GM23338 (cell line): ENCODE measurements around the gene C10orf105. TPM values are rescaled to one million over a fixed set of nuclear protein-coding genes. Genes with fewer than 3 reads are reported as not detected.

Source experiments
- ATAC-seq: fragments of 200-7000 bp; cut with Tn5 transposase; 3 replicates; pipeline ENCODE4 v1.9.1; 2020
- DNase-seq: peaks from one replicate; pipeline ENCODE4 v3.0.0-alpha.2; 2015; ENCODE audit warnings: low spot score
- H2AFZ ChIP-seq: fragments of 200-600 bp; sonication (generic); 2 replicates; pipeline ENCODE4 v1.8.0; 2016; ENCODE audit warnings: antibody characterized with exemption, mild to moderate bottlenecking, moderate library complexity
- H3F3A ChIP-seq: fragments of 200-600 bp; sonication (generic); replicated peaks from 2 replicates; pipeline ENCODE4 v1.8.0; 2017; ENCODE audit warnings: antibody characterized with exemption, mixed run types, low read depth
- H3K27ac ChIP-seq: fragments of 200-600 bp; sonication (generic); 2 replicates; pipeline ENCODE4 v1.6.1; 2016; ENCODE audit warnings: low read depth
- H3K27me3 ChIP-seq: fragments of 200-600 bp; sonication (generic); 2 replicates; pipeline ENCODE4 v1.8.0; 2016; ENCODE audit warnings: mild to moderate bottlenecking, mixed run types, moderate library complexity; ENCODE audit not compliant: insufficient read depth
- H3K36me3 ChIP-seq: fragments of 200-600 bp; sonication (generic); 2 replicates; pipeline ENCODE4 v1.8.0; 2016; ENCODE audit warnings: mild to moderate bottlenecking; ENCODE audit not compliant: insufficient read depth
- H3K4me1 ChIP-seq: fragments of 200-600 bp; sonication (generic); 2 replicates; pipeline ENCODE4 v1.8.0; 2016; ENCODE audit warnings: mild to moderate bottlenecking, moderate library complexity; ENCODE audit not compliant: insufficient read depth
- H3K4me2 ChIP-seq: fragments of 200-600 bp; sonication (generic); 2 replicates; pipeline ENCODE4 v1.7.1; 2017; ENCODE audit warnings: mixed run types
- H3K4me3 ChIP-seq: fragments of 200-600 bp; sonication (generic); 2 replicates; pipeline ENCODE4 v1.6.1; 2016; ENCODE audit warnings: mixed run types
- H3K79me2 ChIP-seq: fragments of 200-600 bp; sonication (generic); replicated peaks from 2 replicates; pipeline ENCODE4 v1.8.0; 2017; ENCODE audit warnings: mild to moderate bottlenecking; ENCODE audit not compliant: insufficient read depth
- H3K9me2 ChIP-seq: fragments of 200-600 bp; sonication (generic); 2 replicates; pipeline ENCODE4 v1.8.0; 2017; ENCODE audit not compliant: insufficient read depth
- H4K20me1 ChIP-seq: fragments of 200-600 bp; sonication (generic); replicated peaks from 2 replicates; pipeline ENCODE4 v1.8.0; 2017; ENCODE audit warnings: mild to moderate bottlenecking; ENCODE audit not compliant: insufficient read depth
- H3K27ac Mint-ChIP-seq: 2 replicates; pipeline ENCODE4 v1.8.0; 2020; ENCODE audit warnings: inconsistent platforms, mild to moderate bottlenecking, moderate library complexity, mixed read lengths
- H3K27me3 Mint-ChIP-seq: 3 replicates; pipeline ENCODE4 v1.8.0; 2022; ENCODE audit warnings: low read depth, mild to moderate bottlenecking, moderate library complexity, mixed read lengths, inconsistent platforms; ENCODE audit not compliant: insufficient read depth, poor library complexity
- H3K36me3 Mint-ChIP-seq: 3 replicates; pipeline ENCODE4 v1.8.0; 2021; ENCODE audit warnings: low read depth, mild to moderate bottlenecking, inconsistent platforms, moderate library complexity, mixed read lengths
- H3K4me1 Mint-ChIP-seq: 3 replicates; pipeline ENCODE4 v1.8.0; 2020; ENCODE audit warnings: mild to moderate bottlenecking, inconsistent platforms, mixed read lengths
- H3K4me3 Mint-ChIP-seq: 3 replicates; pipeline ENCODE4 v1.8.0; 2021; ENCODE audit warnings: moderate library complexity, mild to moderate bottlenecking, inconsistent platforms, mixed read lengths
- H3K9me3 Mint-ChIP-seq: 3 replicates; pipeline ENCODE4 v1.8.0; 2020; ENCODE audit warnings: moderate library complexity, mild to moderate bottlenecking, inconsistent platforms, mixed read lengths
- CTCF ChIP-seq, 2 experiments: fragments of 200-600 bp in 1 of 2; sonication (generic) in 1 of 2; conservative IDR thresholded peaks; 2 replicates each; pipeline versions ENCODE4 v1.5.1 to v1.6.1; 2016 to 2017; ENCODE audit warnings: antibody characterized with exemption in 2 of 2, low read depth in 2 of 2, mild to moderate bottlenecking in 2 of 2, moderate library complexity in 1 of 2
- EZH2 ChIP-seq: fragments of 200-600 bp; sonication (generic); IDR thresholded peaks from one replicate; pipeline ENCODE4 v1.8.0; 2017; ENCODE audit warnings: antibody characterized with exemption, mild to moderate bottlenecking, low read depth; ENCODE audit not compliant: unreplicated experiment
- JUNB ChIP-seq: IDR thresholded peaks from one replicate; pipeline ENCODE4 v1.6.1; 2016; ENCODE audit warnings: antibody characterized with exemption; ENCODE audit not compliant: unreplicated experiment
- NANOG ChIP-seq: IDR thresholded peaks from 2 replicates; pipeline ENCODE4 v1.6.1; 2016; ENCODE audit warnings: antibody characterized with exemption, borderline replicate concordance
- POLR2AphosphoS5 ChIP-seq: IDR thresholded peaks from 2 replicates; pipeline ENCODE4 v1.6.1; 2016; ENCODE audit warnings: antibody characterized with exemption, low read depth
- REST ChIP-seq: IDR thresholded peaks from one replicate; pipeline ENCODE4 v1.6.1; 2018; ENCODE audit warnings: antibody characterized with exemption; ENCODE audit not compliant: unreplicated experiment
- STAT1 ChIP-seq: IDR thresholded peaks from one replicate; pipeline ENCODE4 v1.6.1; 2016; ENCODE audit warnings: antibody characterized with exemption; ENCODE audit not compliant: unreplicated experiment
- ZNF331 ChIP-seq: fragments of 250-450 bp; sonication (Bioruptor Pico); IDR thresholded peaks from 2 replicates; pipeline ENCODE4 v1.5.0; 2020; ENCODE audit warnings: low read depth, mild to moderate bottlenecking, moderate library complexity
- polyA plus RNA-seq: library from polyadenylated mRNA; unstranded; fragments of >200 nt; fragmentation: Nextera tagmentation; extraction: Ambion mirVana; gene quantifications from 2 replicates; pipeline ENCODE4 v1.2.1, GENCODE V29; 2016
- total RNA-seq: library from RNA; depleted of rRNA; stranded (reverse); fragments of >200 nt; shearing (Covaris generic); gene quantifications from 2 replicates; pipeline ENCODE4 v1.2.3, GENCODE V29; 2014
- TF ChIP-seq, protein P1 (sequence below): IDR thresholded peaks from 2 replicates; pipeline ENCODE4 v1.6.1; 2016; ENCODE audit warnings: antibody characterized with exemption

The C10orf105 gene
- total and polyA plus RNA-seq, 2 experiments from 2014 or later, result 0.15 to 0.17 TPM

DNA sequence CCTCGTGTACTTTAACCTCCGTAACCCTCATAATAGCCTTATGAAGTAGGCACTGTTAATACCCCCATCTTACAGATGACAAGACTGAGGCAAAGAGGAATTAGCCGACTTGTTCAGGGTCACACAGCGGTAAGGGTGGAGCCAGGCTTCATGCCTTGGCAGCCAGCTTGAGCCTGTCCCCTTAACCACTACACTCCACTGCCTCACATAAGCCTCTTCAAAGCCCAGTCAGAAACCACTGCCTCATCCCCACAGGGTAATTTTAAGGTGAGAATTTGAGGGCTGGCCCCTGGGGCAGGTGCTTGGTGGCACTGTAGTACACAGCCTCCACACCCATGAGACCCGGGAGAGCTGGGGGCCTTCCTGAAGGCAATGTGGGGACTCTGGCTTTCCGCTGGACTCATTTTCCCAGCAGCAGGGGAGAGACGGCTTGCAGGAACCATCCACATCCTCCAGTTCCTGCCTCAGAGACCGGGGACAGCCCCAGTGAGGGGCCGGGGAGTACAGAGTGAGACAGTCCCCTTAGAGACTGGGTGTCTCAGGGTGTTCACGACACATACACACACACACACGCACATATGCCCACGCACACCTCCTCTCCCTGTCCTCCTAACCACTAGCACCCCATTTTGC lies 7.6 kb upstream of the C10orf105 start (continued):
- TF ChIP-seq, protein P1, sequence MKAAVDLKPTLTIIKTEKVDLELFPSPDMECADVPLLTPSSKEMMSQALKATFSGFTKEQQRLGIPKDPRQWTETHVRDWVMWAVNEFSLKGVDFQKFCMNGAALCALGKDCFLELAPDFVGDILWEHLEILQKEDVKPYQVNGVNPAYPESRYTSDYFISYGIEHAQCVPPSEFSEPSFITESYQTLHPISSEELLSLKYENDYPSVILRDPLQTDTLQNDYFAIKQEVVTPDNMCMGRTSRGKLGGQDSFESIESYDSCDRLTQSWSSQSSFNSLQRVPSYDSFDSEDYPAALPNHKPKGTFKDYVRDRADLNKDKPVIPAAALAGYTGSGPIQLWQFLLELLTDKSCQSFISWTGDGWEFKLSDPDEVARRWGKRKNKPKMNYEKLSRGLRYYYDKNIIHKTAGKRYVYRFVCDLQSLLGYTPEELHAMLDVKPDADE, result no peak
- TF ChIP-seq ZNF331 (CRISPR knock-in tag), result no peak
- no peak for TF ChIP-seq EZH2
- TF ChIP-seq CTCF (conservative IDR thresholded peaks at IDR 0.05; ENCODE audit: low read depth in 2 of 2), result no peak
- TF ChIP-seq REST, result no peak
- no peak for TF ChIP-seq NANOG
- TF ChIP-seq JUNB, result no peak
- no peak for TF ChIP-seq POLR2AphosphoS5
- no peak for TF ChIP-seq STAT1

DNA sequence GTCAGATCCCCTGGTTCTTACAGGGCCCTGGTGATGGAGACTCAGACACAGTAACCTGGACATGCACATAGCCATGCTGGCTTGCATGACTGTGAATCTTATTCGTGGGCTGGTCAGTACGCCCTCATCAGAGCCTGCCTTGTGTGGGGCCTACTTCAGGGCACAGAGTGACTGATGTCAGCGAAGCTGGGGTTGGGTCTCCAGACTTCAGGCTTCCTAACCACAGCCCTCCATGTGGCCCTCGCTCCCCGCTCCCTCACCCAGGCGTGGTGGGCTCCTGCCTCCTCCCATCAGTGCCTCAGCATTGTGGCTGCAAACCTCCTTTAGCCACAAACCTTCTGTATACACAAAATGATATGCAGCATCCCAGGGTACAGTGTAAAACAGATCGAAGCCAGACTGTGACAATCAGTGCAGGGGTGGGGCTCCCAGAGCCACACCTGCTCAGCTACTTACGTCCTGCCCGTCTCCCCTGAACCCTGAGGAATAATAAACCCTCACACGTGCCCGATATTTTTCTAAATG lies 7.1 kb upstream of the C10orf105 start:
- Histone ChIP-seq H3K9me2 (no peaks in the 10 kb centered on the region), H3K27ac (no peak overlapping the region), H3K4me3 (no peak overlapping the region), H3K79me2 (no peaks in the 10 kb centered on the region), H3K27me3 (no peaks in the 10 kb centered on the region), H4K20me1 (no peaks in the 10 kb centered on the region), H3K4me1 (no peaks in the 10 kb centered on the region), H2AFZ (no peak overlapping the region), H3K4me2 (no peak overlapping the region), H3F3A (no peaks in the 10 kb centered on the region), H3K36me3 (no peaks in the 10 kb centered on the region)
- Mint-ChIP-seq H3K27me3 (peaks cover 20% of the 10 kb centered on the region), H3K4me3 (no peak overlapping the region), H3K4me1 (peaks cover 6% of the 10 kb centered on the region), H3K27ac (no peak overlapping the region), H3K36me3 (no peaks in the 10 kb centered on the region), H3K9me3 (no peaks in the 10 kb centered on the region)
- DNase-seq, result no peak
- ATAC-seq, result no peak
- no peak for TF ChIP-seq EZH2
- no peak for TF ChIP-seq CTCF (conservative IDR thresholded peaks at IDR 0.05; ENCODE audit: low read depth in 2 of 2)
- TF ChIP-seq, protein P1, result no peak
